ENCODE measurements around the gene RBKS.
"Not testable (repeated sequence)": the region's sequence is repeated elsewhere in the genome, so short reads cannot be mapped to it uniquely, and the experiment has no call there.

Gene RBKS

GRCh38 chr2:27870724-27871123 is 19.5 kb downstream of the RBKS start:
- no peaks in the 10 kb centered on the region for H3K9me3 ChIP-seq (ENCODE audit: control insufficient read depth, insufficient read depth, low read length)
- H3K4me1 ChIP-seq (ENCODE audit: insufficient read depth, low read length), result no peaks in the 10 kb centered on the region
- H3K9ac ChIP-seq (ENCODE audit: low read depth, low read length), result no peak overlapping the region
- H3K36me3 ChIP-seq (ENCODE audit: insufficient read depth, low read length), result no peaks in the 10 kb centered on the region

- H3K9me3 ChIP-seq (ENCODE audit: control insufficient read depth, insufficient read depth, low read length), result no peaks in the 10 kb centered on the region
- no peaks in the 10 kb centered on the region for H3K4me1 ChIP-seq (ENCODE audit: insufficient read depth, low read length)
- H3K9ac ChIP-seq (ENCODE audit: low read depth, low read length), result no peak overlapping the region
- H3K36me3 ChIP-seq (ENCODE audit: insufficient read depth, low read length), result no peaks in the 10 kb centered on the region
Observed at GRCh38 chr2:27869763-27870162, 20.4 kb downstream of the RBKS start.

GRCh38 chr2:27866237-27866636 is 23.9 kb downstream of the RBKS start:
- Histone ChIP-seq H3K9ac (ENCODE audit: low read depth, low read length) (no peak overlapping the region), H3K36me3 (ENCODE audit: insufficient read depth, low read length) (no peaks in the 10 kb centered on the region), H3K9me3 (ENCODE audit: control insufficient read depth, insufficient read depth, low read length) (no peaks in the 10 kb centered on the region), H3K4me1 (ENCODE audit: insufficient read depth, low read length) (no peaks in the 10 kb centered on the region)

GRCh38 chr2:27863955-27864354 is 26.2 kb downstream of the RBKS start:
- not testable (repeated sequence) for H3K4me1 ChIP-seq (ENCODE audit: insufficient read depth, low read length)

GRCh38 chr2:27863146-27863545 is 27.0 kb downstream of the RBKS start:
- no peaks in the 10 kb centered on the region for H3K9me3 ChIP-seq (ENCODE audit: control insufficient read depth, insufficient read depth, low read length)

More at GRCh38 chr2:27863955-27864354, 26.2 kb downstream of the RBKS start:
- not testable (repeated sequence) for H3K9ac ChIP-seq (ENCODE audit: low read depth, low read length); H3K9me3 ChIP-seq (ENCODE audit: control insufficient read depth, insufficient read depth, low read length); H3K36me3 ChIP-seq (ENCODE audit: insufficient read depth, low read length)

GRCh38 chr2:27860111-27860510 is 30.1 kb downstream of the RBKS start:
- H3K9me3 ChIP-seq (ENCODE audit: control insufficient read depth, insufficient read depth, low read length), result no peaks in the 10 kb centered on the region; the same call in 1 of the 2 replicates
- no peak overlapping the region for H3K9ac ChIP-seq (ENCODE audit: low read depth, low read length)
- no peaks in the 10 kb centered on the region for H3K36me3 ChIP-seq (ENCODE audit: insufficient read depth, low read length)
- H3K4me1 ChIP-seq (ENCODE audit: insufficient read depth, low read length), result no peaks in the 10 kb centered on the region

More at GRCh38 chr2:27863146-27863545, 27.0 kb downstream of the RBKS start:
- H3K9ac ChIP-seq (ENCODE audit: low read depth, low read length), result no peak overlapping the region
- H3K4me1 ChIP-seq (ENCODE audit: insufficient read depth, low read length), result no peaks in the 10 kb centered on the region
- H3K36me3 ChIP-seq (ENCODE audit: insufficient read depth, low read length), result no peaks in the 10 kb centered on the region

- no peaks in the 10 kb centered on the region for H3K4me1 ChIP-seq (ENCODE audit: insufficient read depth, low read length)
- no peaks in the 10 kb centered on the region; the same call in 1 of the 2 replicates for H3K9me3 ChIP-seq (ENCODE audit: control insufficient read depth, insufficient read depth, low read length)
- H3K9ac ChIP-seq (ENCODE audit: low read depth, low read length), result no peak overlapping the region
- H3K36me3 ChIP-seq (ENCODE audit: insufficient read depth, low read length), result no peaks in the 10 kb centered on the region
Observed at GRCh38 chr2:27857417-27858172, 32.6 kb downstream of the RBKS start.

- Histone ChIP-seq H3K36me3 (ENCODE audit: insufficient read depth, low read length) (no peaks in the 10 kb centered on the region), H3K4me1 (ENCODE audit: insufficient read depth, low read length) (no peaks in the 10 kb centered on the region), H3K9ac (ENCODE audit: low read depth, low read length) (no peak overlapping the region), H3K9me3 (ENCODE audit: control insufficient read depth, insufficient read depth, low read length) (no peaks in the 10 kb centered on the region; the same call in 1 of the 2 replicates)
Observed at GRCh38 chr2:27856956-27857355, 33.2 kb downstream of the RBKS start.

- Histone ChIP-seq H3K4me1 (ENCODE audit: insufficient read depth, low read length) (no peaks in the 10 kb centered on the region), H3K9me3 (ENCODE audit: control insufficient read depth, insufficient read depth, low read length) (no peaks in the 10 kb centered on the region; the same call in 1 of the 2 replicates), H3K36me3 (ENCODE audit: insufficient read depth, low read length) (no peaks in the 10 kb centered on the region), H3K9ac (ENCODE audit: low read depth, low read length) (no peak overlapping the region)
Observed at GRCh38 chr2:27856386-27856785, 33.8 kb downstream of the RBKS start.

GRCh38 chr2:27855476-27855875 is 34.7 kb downstream of the RBKS start:
- H3K9me3 ChIP-seq (ENCODE audit: control insufficient read depth, insufficient read depth, low read length), result no peaks in the 10 kb centered on the region; the same call in 1 of the 2 replicates
- no peaks in the 10 kb centered on the region for H3K4me1 ChIP-seq (ENCODE audit: insufficient read depth, low read length)
- H3K36me3 ChIP-seq (ENCODE audit: insufficient read depth, low read length), result no peaks in the 10 kb centered on the region
- H3K9ac ChIP-seq (ENCODE audit: low read depth, low read length), result no peak overlapping the region

GRCh38 chr2:27854229-27854862 is 35.8 kb downstream of the RBKS start:
- Histone ChIP-seq H3K4me1 (ENCODE audit: insufficient read depth, low read length) (no peaks in the 10 kb centered on the region), H3K9me3 (ENCODE audit: control insufficient read depth, insufficient read depth, low read length) (no peaks in the 10 kb centered on the region; the same call in 1 of the 2 replicates), H3K36me3 (ENCODE audit: insufficient read depth, low read length) (no peaks in the 10 kb centered on the region), H3K9ac (ENCODE audit: low read depth, low read length) (no peak overlapping the region)

GRCh38 chr2:27852691-27853090 is 37.5 kb downstream of the RBKS start:
- Histone ChIP-seq H3K36me3 (ENCODE audit: insufficient read depth, low read length) (no peaks in the 10 kb centered on the region), H3K4me1 (ENCODE audit: insufficient read depth, low read length) (no peaks in the 10 kb centered on the region), H3K9me3 (ENCODE audit: control insufficient read depth, insufficient read depth, low read length) (no peaks in the 10 kb centered on the region; the same call in 1 of the 2 replicates), H3K9ac (ENCODE audit: low read depth, low read length) (no peak overlapping the region)

GRCh38 chr2:27849558-27850205 is 40.5 kb downstream of the RBKS start:
- Histone ChIP-seq H3K4me1 (ENCODE audit: insufficient read depth, low read length) (no peaks in the 10 kb centered on the region), H3K9ac (ENCODE audit: low read depth, low read length) (no peak overlapping the region), H3K9me3 (ENCODE audit: control insufficient read depth, insufficient read depth, low read length) (no peaks in the 10 kb centered on the region), H3K36me3 (ENCODE audit: insufficient read depth, low read length) (no peaks in the 10 kb centered on the region)

- H3K9ac ChIP-seq (ENCODE audit: low read depth, low read length), result no peak overlapping the region
- no peaks in the 10 kb centered on the region for H3K36me3 ChIP-seq (ENCODE audit: insufficient read depth, low read length)
- no peaks in the 10 kb centered on the region for H3K4me1 ChIP-seq (ENCODE audit: insufficient read depth, low read length)
- no peaks in the 10 kb centered on the region for H3K9me3 ChIP-seq (ENCODE audit: control insufficient read depth, insufficient read depth, low read length)
Observed at GRCh38 chr2:27847333-27847732, 42.9 kb downstream of the RBKS start.

Data from ES-I3 (cell line).